Ovary (tissue), 3 donors: Measurements from ENCODE around the gene TMPRSS13.

ENCODE experiments used
- CTCF ChIP-seq, 3 donors: fragments of 450-650 bp in 2 of 3; fragments of 200-600 bp in 1 of 3; IDR thresholded peaks; one replicate each; pipeline versions ENCODE4 v1.5.1 to v1.8.0; 2016 to 2022; ENCODE audit warnings: antibody characterized with exemption in 3 of 3, mild to moderate bottlenecking in 1 of 3
- EP300 ChIP-seq: sonication (generic); formaldehyde crosslinking; IDR thresholded peaks from one replicate; pipeline ENCODE4 v1.6.1; 2017; ENCODE audit warnings: antibody characterized with exemption
- POLR2A ChIP-seq: fragments of 450-650 bp; IDR thresholded peaks from one replicate; pipeline ENCODE4 v1.6.1; 2017; ENCODE audit warnings: antibody characterized with exemption, mild to moderate bottlenecking, moderate library complexity
- donor health status: DM: no; HTN: no; CAD: no.

- TF ChIP-seq CTCF (IDR thresholded peaks at IDR 0.05) (no peak), EP300 (no peak), POLR2A (no peak)
These were observed 19.4 kb downstream of the TMPRSS13 start for GRCh38 chr11:117909611-117910382.
